Activated CD4-positive, alpha-beta T cell treated with anti-CD3 and anti-CD28 coated beads, Interleukin-2, amount 50 U/mL, for 24 hours (primary cell): ENCODE measurements around the gene GARIN5A.
"Not testable (repeated sequence)": the region's sequence is repeated elsewhere in the genome, so short reads cannot be mapped to it uniquely, and the experiment has no call there.

Experiments
- DNase-seq, 2 donors: peaks; one replicate each; pipeline ENCODE4 v3.0.0-alpha.2; 2020; ENCODE audit warnings: low read depth in 1 of 2, low spot score in 1 of 2

Gene GARIN5A

GRCh38 chr19:50465986-50466705 is 10.5 kb downstream of the GARIN5A start:
- DNase-seq: no peak

GRCh38 chr19:50465000-50465399 is 11.6 kb downstream of the GARIN5A start:
- DNase-seq: no peak

GRCh38 chr19:50464348-50464747 is 12.3 kb downstream of the GARIN5A start:
- DNase-seq: no peak

- DNase-seq: no peak
Observed at GRCh38 chr19:50462970-50463369, 13.7 kb downstream of the GARIN5A start.

- DNase-seq: peak in 1 of 2 donors; percentile 52
Observed at GRCh38 chr19:50461066-50461875, 15.4 kb downstream of the GARIN5A start.

- no peak for DNase-seq
Observed at GRCh38 chr19:50460161-50460765, 16.4 kb downstream of the GARIN5A start.

GRCh38 chr19:50459638-50460037 is 17.0 kb downstream of the GARIN5A start:
- DNase-seq: no peak

- DNase-seq: no peak
Observed at GRCh38 chr19:50459067-50459456, 17.6 kb downstream of the GARIN5A start.

- DNase-seq: no peak
Observed at GRCh38 chr19:50458396-50459066, 18.1 kb downstream of the GARIN5A start.

- DNase-seq: no peak
Observed at GRCh38 chr19:50457300-50457699, 19.3 kb downstream of the GARIN5A start.

GRCh38 chr19:50455992-50456391 is 20.7 kb downstream of the GARIN5A start:
- no peak for DNase-seq

- DNase-seq: no peak
Observed at GRCh38 chr19:50453243-50453642, 23.4 kb downstream of the GARIN5A start.

- no peak for DNase-seq
Observed at GRCh38 chr19:50451223-50451534, 25.5 kb downstream of the GARIN5A start.

- DNase-seq: no peak
Observed at GRCh38 chr19:50450369-50451222, 26.1 kb downstream of the GARIN5A start.

GRCh38 chr19:50449236-50449899 is 27.3 kb downstream of the GARIN5A start:
- DNase-seq: no peak

- no peak for DNase-seq
Observed at GRCh38 chr19:50447750-50448149, 28.9 kb downstream of the GARIN5A start.

GRCh38 chr19:50447053-50447452 is 29.6 kb downstream of the GARIN5A start:
- DNase-seq: no peak

- no peak for DNase-seq
Observed at GRCh38 chr19:50444059-50444458, 32.6 kb downstream of the GARIN5A start.

- DNase-seq: not testable (repeated sequence)
Observed at GRCh38 chr19:50439130-50439529, 37.5 kb downstream of the GARIN5A start.

GRCh38 chr19:50437862-50438449 is 38.7 kb downstream of the GARIN5A start:
- no peak for DNase-seq
